NCI-H524 treated with DMSO at 0.1 percent for 48 hours (cell line): Measurements from ENCODE around the gene WNK2.

Experiments used
- DNase-seq: peaks from one replicate; lab custom pipeline; 2025; lab: John Stamatoyannopoulos, UW

Gene WNK2

DNA sequence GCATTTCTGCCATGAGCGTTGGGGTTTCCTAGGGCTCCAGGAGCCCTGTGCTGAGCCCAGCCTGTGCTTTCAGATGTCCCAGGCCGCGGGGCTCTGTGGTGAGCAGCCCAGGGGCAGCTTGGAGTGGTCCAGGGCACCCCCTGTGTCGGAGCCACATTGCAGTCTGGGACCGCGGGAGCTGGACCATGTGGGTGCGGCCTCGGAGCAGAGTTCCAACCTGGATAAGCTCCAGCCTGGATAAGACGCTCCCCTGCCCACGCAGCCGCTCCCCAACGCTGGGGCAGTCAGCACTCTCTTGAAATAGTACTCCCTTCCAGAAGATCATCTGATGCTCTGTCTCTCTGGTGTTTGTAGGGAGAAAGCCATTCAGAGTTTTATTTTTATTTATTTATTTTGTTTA is 111.1 kb downstream of the WNK2 start:
- DNase-seq: no peak

DNA sequence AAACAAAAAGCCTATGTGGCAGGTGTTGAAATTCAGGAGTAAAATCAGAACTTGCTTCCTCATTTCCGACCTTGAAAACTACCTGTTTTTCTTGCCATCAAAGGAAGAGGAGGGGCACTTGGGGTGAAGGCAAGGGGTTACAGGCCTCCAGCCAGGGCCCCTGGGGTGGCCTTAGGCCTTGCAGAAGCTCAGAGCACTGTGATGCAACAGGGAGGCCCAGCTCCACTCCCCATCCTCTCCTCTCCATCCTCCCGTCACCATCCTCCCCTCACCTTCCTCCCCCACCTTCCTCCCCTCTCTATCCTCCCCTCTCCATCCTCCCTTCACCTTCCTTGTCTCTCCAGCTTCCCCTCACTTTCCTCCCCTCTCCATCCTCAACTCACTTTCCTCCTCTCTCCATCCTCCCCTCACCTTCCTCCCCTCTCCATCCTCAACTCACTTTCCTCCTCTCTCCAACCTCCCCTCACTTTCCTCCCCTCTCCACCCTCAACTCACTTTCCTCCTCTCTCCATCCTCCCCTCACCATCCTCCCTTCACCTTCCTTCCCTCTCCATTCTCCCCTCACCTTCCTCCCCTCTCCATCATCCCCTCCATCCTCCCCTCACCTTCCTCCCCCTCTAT is 111.6 kb downstream of the WNK2 start:
- DNase-seq: no peak

DNA sequence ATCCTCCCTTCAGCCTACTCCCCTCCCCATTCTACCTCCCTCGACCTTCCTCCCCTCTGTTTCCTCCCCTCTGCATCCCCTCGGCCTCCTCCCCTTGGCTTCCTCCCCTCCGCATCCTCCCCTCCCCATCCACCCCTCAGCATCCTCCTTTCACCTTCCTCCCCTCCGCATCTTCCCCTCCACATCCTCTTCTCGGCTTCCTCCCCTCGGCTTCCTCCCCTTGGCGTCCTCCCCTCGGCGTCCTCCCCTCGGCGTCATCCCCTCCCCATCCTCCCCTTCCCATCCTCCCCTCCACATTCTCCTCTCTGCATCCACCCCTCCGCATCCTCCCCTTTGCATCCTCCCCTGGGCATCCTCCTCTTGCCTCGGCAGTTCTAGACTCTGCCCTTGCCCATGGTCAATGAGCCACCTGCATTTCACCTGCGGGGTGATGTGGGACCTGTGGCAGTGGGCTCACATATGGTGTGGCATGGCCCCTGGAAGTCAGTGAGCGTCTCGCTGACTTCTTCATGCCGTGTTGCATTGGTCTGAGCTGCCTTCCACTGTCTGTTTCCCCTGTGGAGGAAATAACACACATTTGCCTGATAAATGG is 113.0 kb downstream of the WNK2 start:
- no peak for DNase-seq

DNA sequence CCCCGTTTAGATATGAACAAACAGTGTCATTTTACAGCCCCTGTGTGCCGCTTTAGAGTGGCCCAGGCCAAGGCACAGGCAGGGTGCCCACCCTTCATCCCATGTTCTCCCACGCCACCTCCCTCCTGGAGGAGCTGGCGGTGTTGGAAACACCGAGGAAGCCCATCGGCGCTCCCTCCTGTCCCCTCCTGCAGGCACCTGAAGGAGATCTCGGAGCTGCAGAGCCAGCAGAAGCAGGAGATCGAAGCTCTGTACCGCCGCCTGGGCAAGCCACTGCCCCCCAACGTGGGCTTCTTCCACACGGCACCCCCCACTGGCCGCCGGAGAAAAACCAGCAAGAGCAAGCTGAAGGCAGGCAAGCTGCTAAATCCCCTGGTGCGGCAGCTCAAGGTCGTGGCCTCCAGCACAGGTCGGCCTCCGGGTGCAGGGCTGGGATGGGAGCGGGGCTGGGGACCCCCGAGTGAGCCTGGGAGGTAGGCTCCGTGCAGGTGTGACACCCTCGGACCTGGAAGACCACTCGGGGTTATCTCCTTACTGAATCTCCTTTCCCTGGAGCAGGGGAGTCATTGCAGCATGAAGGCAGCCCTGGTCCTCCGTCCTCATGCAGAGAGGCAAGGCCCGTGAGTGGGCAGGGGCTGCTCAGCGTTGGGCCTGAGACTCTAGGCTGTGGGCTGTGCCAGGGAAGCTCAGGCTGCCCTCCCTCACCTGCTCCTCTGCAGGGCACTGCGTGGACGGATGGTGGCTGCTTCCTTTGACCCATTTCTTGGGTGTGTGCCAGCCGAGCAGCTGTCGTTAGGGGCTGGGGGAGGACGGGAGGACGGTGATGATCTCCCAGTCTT is 113.9 kb downstream of the WNK2 start:
- DNase-seq: peak; percentile 40

DNA sequence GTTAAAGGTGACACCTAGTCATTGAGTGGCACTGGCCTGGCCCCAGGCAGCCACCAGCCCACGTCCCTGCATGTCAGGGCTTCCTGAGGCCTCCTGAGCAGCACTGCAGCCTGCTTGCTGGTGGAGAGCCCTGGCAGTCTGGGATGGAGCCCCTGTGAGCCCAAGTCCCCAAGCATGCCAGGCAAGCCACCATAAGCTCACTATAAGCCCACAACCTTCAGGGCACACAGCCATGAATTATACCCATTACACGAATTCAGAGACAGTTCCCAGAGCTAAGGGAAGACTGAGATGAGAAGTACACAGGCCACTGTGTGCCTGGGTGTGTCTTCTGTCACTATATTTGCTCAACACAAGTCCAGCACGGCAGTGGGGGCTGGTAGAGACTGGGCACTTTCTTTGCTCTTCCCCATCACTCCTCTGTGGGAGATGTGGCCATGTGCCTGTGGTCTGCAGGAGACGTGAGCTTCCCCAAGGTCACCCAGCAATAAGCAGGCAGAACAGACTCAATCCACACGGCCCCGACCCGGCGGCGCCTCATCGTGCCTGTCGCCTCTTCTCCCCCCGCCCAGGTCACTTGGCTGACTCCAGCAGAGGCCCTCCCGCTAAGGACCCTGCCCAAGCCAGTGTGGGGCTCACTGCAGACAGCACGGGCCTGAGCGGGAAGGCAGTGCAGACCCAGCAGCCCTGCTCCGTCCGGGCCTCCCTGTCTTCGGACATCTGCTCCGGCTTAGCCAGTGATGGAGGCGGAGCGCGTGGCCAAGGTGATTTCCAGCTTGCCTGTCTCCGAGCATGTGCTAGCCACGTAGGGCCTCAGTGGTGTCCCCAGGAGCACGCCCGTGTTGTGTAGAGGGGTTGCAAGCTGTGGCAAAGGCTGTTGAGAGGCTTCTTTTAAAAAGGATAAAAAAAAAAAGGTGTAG is 114.8 kb downstream of the WNK2 start:
- no peak for DNase-seq

DNA sequence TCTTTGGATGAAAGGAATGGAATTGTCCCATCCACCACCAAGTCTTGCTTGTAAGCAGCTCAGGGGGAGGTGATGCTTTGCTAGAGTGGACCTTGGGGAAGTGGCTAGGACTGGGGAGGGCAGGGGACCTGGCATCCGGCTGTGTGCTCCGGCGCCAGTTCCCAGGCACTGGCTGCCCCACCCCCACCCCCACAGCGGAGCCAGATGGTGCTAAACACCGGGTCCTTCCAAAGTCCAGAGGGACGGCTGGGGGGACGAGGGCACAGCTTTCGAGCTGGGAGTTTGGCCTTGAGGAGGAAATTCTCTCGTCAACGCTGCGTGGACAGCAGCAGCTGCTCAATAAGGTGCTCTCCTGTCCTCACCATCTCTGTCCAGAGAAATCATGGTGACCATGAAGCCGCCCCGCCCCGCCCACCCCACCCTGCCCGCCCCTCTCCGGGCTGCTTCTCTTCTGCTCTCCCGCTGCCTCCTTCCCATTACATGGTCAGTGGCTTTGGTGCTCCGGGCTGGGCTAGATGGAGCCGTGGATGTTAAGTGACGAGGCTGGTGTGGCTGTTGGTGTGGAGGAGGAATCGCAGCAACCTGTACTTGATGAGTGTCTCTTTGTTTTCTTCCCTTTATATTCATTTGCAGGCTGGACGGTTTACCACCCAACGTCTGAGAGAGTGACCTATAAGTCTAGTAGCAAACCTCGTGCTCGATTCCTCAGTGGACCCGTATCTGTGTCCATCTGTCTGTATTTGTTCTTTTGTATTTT is 115.7 kb downstream of the WNK2 start:
- peak; percentile 52 for DNase-seq

DNA sequence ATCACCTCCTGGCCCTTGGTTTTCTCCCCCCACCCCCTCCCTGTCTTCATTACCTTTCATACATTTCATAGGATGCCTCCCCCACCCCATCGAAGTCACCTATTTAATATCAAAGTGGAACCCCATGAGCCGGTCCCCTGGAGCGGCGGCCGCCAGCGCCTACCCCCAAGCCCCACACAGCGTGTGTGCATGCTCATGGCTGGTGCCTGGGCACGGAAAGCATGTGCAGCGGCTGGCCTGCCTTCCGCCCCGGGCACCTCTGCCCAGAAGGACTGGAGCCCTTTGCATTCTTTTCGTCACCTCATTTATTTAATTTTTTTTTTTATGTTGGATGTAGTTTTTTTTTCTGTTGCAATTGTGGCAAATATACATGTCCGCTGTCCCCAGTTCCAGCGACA is 116.2 kb downstream of the WNK2 start:
- no peak for DNase-seq

DNA sequence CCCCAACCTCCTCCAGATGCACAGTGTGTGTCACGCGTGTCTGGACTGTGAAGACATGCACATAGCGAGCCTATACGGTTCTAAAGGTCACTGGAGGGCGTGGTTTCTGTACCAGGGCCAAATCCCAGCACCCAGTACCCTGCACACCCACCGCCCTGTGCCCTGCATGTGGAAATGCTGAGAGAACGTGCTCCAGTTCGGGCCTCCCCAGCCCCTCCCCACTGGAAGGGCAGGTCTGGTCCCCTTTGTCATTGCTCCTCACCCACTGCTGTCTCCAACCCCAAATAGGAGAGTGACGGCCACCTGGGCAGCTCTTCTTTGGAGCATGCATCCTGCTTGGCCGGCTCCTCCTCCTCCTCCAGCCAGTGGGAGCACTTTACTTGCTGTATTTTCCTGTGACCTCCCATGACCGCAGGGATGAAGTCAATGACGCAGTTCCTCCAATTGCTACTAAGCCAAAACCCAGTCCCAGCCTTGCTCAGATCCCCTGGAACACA is 116.7 kb downstream of the WNK2 start:
- no peak for DNase-seq

DNA sequence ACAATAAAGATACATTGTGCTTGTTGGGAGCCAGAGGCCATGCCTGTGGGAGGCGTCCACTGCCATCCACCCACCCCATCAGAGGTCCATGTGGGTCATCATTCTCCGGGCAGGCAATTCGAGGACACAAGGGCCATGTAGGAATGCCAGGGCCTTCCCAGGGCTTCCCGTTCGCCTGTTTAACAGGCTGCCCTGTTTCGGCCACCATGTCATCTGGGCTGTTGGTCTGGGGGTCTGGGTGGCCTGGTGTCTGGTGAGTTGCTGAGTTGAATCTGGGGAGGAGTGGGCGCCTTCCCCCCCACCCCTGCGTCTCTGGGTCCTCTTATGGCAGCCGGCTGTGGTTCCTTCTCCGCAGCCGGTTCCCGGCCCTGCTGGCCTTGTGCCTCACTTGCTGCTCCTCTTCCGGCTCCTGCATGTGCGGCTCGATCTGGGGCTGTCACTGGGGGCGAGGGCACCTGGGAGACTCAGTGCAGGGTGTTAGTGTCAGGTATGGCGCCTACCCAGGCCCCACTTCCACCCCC is 117.4 kb downstream of the WNK2 start:
- DNase-seq: no peak

DNA sequence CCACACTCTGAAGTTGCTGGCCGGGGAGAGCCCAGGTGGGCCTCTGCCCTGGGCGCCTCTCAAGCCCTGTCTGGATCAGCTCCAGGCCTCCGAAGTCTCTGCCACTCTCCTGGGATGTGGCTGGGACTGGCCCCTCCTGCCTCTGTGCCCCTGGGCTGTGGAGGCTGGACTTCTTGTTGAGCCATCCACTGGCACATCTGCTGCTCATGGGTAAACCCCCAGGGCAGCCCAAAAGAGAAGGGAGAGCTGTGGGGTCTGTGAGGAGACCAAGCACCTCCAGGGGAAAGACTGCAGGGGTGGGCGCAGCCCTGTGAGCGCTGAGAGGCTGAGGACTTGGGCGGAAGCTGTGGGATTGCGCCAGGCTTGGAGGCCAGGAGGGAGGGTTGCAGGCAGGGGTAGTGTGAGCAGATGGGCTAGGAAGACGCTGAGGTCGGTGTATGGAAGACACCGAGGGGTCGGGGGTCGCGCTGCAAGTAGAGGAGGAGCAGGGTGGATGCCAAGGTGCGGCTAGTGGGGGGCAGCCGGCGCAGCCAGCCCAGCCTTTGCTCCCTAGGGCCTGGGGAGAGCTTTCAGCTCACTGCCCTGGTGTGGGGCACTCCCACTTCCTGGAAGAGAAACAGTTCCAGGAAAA is 118.1 kb downstream of the WNK2 start:
- no peak for DNase-seq

DNA sequence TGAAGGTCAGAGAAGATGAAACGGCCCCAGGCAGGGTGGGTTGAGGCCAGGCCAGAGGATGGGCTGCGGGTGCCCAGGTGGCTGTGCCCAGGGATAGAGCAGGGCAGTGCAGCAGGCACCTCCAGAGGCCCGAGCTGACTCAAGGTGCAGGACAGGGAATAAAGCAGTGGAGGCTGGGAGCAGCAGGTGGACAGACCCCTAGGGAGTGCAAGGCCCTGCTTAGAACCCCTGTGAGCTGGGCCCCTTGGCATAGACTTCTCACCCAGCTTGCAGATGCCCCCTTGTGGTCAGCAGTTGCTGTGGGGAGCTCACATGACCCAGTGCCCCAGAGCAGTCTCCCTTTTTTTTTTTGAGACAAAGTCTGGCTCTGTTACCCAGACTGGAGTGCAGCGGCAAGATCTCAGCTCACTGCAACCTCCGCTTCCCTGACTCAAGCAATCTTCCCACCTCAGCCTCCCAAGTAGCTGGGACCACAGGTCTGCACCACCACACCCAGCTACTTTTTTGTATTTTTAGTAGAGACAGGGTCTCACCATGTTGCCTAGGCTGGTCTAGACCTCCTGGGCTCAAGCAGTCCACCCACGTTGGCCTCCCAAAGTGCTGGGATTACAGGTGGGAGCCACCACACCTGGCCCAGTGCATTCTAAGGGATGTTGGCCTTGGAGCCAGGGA is 118.8 kb downstream of the WNK2 start:
- peak; percentile 32 for DNase-seq

DNA sequence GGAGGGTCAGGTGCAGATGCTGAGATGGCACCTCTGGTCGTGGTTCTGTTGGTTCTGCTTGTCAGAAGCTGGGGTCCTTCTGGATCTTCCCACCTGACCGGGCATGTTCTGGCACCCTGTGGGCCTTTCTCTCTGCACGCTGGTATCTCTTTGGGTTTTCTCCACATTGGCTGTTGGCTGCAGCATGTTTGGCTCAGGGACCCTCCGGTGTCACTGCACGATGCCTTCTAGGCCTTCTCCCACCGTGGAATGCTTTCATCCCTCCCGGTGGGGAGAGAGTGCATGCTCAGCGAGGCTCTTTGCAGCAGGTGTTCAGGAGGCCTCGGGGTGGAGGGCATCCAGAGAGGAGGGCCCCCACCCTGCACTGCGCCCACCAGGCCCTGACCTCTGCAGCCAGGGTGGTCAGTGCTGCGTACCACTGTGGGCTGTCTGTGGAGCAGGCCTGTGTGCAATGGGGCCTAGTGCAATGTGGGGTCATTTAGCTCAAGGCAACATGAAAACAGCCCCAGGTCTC is 119.4 kb downstream of the WNK2 start:
- no peak for DNase-seq

DNA sequence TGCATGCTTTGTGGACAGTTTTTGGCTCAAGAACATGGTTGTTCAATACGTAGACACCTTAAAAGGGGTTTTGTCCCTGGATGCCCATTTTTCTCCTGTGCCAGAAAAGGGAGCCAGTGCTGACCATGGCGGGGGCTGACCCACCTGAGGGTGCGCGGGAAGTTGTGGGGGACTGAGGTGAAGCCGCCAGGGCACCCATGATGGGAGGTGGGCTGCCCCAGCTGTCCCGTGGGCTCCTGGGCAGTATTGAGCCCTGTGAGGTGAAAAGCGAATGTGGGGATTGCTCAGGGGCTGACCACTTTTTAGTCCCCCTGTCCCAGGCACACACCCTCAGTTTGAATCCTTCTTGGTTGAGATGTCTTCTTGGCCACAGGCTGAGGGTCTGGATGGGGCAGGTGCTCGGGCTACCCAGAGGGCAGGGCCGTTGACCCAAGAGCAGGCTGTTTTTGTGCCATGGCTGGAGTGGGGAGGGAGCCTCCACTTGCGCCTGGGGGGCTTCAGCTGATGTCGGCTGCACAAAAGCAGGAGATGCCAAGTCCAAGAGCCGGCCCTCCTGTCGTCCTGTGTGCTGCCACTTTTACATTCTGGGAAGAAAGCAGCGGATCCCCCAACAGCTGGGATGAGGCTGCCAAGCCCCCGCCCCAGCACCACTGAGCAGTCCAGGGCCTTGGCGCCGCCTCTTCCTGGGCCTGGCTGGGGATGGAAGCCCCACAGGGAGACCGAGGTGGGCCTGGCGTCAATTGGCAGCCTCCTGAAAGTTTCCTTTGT is 120.1 kb downstream of the WNK2 start:
- no peak for DNase-seq

DNA sequence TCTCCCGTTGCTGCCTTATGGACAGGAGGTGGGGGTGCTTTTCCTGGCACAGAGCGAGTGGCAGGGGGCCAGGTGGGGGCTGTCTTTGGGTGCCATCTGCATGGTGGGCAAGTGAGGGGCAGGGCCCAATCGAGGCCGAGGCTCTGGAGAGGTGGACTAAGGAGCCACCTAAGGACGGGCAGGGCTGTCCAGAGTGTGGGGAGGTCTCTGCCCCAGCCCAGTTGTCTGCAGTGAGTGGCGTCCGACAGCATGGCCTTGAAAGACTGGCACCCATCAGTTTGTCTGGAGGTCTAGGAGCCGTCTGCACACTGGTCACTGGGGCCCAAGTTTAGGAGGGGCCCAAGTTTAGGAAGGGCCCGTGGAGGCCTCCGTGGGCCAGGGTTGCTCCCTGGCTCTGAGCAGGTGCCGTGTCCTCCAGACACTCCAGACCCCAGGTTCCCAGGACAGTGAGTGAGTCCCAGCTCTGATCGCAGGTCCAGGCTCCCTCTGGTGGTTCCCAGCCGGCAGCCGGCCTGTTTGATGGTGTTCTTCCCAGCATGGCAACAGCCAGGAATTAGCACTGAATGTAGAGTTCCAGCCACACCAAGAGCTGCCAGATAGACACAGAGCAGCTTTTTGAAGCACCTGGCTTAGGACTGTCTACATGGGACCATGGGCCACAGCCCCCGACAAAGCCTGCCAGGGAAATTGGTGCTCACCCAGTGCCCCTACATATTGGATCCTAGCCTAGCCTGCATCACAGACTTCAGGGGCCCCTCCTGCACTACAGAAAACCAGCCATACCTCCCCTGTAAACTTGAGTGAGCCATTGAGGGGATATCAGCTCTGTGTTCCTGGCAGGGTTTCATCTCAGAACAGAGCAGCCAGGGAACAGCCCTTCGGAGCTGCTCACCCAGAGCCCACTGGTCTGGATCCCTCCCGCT is 120.9 kb downstream of the WNK2 start:
- no peak for DNase-seq

DNA sequence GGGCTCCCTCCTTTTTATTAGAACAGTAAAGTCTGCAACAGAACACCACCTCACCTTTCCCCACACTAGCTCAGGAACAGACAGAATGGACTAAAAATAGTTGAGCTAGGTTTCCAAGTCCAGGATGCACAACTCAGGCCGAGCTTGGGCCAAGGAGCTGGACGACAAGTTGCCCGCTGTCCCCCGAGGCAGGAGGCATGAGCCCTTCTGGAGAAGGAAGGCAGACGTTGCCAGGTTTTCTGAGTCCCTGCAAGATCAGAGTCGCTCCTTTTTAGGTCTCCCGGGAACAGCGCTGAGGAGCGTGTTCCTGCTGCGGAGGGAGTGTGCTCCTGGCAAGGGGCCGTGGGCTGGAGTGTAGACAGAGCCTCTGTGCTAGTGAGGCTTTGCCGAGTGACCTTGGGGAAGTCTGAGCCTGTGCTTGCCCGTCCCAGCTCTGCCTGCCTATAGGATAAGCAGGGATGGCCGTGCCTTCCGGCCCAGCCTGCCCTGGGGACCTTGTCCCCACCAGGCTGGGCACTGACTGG is 121.6 kb downstream of the WNK2 start:
- DNase-seq: no peak

DNA sequence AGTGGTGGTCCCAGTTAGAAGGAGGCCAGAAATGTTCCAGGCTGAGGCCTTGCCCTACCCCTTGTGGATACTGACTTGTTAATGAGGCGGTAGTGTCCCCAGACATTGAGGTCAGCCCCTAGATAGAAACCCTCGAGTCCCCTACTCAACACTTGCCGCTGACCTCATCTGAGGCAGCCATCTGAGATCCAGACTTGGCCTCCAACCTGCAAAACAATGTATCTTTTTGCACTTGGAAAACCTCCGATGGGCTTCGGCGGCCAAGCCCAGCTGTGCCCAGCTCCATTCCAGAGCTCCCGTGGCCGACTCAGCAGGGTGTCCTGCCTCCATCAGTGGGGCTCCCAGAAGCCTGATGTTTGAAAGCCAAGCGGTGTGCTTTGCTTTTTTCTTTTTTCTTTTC is 122.1 kb downstream of the WNK2 start:
- DNase-seq: no peak

DNA sequence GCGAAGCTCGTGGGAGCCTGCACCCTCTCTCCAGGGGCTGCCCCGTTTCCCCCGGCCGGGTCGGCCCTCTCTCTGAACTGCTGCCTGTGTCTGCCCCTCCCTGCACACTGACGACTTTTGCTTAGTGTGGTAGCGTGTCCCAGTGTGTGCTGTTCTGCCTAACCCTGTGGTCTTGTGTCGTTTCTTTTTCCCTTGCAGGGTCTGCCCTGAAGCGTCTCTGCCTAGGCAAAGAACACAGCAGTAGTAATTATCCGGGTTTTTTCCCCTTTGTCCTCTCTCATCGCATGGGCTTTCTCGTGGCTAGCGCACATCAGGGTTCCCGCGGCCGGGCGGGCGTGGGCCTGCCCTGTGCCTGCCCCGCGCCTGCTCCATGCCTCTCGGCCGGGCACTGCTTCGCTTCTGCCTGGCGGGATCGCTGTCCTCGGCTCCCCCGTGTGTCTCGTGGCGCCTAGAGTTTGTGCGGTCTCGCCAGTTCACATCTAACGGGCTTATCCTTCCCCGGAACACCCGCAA is 122.7 kb downstream of the WNK2 start:
- no peak for DNase-seq
